Fibroblast of gingiva (primary cell): ENCODE results near the gene ZSCAN5B.

ENCODE experiments used
- DNase-seq: peaks from one replicate; pipeline ENCODE4 v3.0.0-alpha.2; 2011; ENCODE audit warnings: low read depth

ZSCAN5B gene

GRCh38 chr19:56145698-56146097 is 51.9 kb downstream of the ZSCAN5B start:
- DNase-seq, result no peak

DNA sequence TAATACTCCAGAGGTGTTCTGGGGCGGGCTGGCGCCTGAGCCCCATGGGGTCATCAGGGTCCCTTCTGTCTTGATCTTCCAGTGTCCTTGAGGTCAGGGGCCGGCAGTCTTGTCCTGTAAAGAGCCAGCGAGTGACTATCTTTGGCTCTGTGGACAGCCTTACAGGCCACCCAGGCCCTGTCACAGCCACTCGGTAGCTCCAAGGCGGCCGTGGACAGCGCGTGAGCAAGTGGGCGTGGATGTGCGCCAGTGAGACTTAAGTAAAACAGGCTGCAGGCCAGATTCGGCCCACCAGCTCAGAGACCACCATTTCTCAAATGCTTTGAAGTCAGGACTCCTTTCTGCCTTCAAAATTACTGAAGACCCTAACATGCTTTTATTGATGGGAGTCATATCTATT is 52.8 kb downstream of the ZSCAN5B start:
- no peak for DNase-seq

- no peak for DNase-seq
These were observed 53.2 kb downstream of the ZSCAN5B start for GRCh38 chr19:56144376-56144775.

GRCh38 chr19:56142897-56143434 is 54.6 kb downstream of the ZSCAN5B start:
- no peak for DNase-seq

GRCh38 chr19:56142087-56142787 is 55.3 kb downstream of the ZSCAN5B start:
- no peak for DNase-seq

DNA sequence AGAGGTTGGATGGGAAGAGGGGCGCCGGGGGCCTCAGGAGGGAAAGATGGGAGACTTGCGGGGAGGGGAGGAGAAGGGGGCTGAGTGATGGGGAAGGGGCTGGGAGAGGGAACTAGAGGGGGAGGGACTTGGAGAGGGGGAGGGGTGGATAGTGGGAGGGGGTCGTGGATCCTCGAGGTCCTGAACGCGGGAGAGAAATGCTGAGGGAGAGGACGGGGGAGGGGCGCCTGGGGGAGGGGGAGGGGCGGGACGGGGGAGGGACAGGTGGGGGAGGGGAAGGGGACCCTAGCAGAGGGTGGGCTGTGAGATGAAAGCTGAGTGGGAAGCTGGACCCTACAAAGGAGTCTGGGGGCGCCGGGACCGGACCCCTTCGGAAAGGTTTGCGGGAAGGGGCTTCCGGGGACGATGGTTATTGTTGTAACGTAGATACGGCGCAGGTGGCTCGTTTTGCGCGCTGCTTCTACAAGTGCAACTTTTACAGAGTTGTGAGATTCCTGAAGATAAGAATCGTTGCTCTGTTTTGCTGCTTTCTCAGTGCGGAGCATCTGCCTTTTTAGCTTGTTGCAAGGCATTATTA is 56.1 kb downstream of the ZSCAN5B start:
- DNase-seq, result no peak

DNA sequence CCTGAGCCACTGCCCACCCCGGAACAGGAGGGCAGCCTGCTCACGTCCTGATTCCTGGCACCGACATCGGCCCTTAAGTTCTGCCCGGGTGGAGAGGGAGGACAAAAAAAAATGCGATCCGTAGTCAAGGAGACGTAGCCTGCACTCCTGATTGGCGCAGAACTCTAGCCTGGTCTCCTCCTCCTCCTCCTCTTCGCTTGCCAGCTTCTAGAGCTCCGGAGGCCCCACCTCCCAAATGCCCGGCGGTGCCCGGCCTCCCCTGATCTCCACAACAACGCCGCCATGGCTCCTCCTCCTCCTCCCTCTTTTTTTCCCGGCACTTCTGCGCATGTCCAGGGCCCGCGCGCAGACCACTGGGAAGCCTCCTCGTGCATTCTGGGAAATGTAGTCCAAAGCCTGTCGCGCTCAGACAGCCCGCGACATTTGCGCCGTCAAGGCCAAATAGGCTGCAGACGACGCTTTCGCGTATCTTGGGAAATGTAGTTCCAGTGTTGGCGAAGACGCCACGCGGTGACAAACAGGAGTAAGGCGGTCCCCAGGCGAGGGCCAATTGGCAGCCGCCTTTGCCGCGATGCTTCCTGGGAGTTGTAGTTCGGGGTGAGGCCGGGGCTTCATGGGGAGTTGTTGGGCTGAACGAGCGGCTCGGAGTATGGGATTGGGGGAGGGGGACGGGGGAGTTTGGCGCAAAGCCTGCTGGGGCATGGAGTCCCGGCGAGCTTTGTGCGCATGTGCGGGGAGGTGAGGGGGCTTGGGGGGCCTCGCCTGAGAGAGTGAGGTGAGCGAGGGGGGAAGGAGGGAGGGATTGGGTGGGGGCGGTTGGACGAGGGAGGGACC is 56.8 kb downstream of the ZSCAN5B start, which contains the start of gene ZNF444:
TSS of gene ZNF444 (plus strand) at position 705 of the 834 bp plus-strand sequence. CDS start 5,625 bp downstream, outside the sequence.
- DNase-seq, result peak; percentile 100

DNA sequence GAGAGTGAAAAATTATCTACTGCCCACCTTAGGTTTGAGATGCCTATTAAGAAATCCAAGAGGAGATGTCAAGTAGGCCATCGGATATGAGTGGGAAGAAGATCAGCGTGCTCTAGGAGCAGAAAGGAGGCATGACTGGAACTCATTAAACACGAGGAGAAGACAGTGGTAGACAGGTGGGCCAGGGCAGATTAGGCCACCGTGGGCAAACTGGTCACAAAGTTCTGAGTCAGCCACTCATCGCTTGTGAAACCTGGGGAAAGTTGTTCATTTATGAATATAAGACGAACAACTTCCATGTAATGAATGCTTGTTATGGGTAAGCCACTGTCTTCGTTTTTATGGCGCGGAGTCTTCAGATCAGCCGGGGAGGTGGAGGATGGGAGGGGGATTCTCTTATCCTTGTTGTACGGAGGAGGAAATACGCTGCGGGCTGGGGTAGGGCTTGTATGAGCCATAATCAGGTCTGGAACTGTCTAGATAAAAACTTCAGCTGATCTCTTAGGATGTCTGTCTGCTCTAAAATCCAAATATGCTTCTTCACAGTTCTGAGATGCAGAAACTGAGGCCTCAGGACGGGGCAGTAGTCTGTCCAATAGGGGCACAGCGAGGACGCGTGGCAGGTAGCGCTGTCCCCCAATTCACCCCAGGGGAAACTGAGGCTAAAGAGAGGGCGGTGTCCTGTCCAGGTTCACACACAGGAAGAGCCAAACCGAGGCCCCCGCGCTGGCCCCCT is 57.6 kb downstream of the ZSCAN5B start:
- DNase-seq, result no peak
